NCI-H2196 (cell line): Measurements from ENCODE around the gene IRAK4.
A peak's percentile ranks its signal among the peaks of the same experiment; 100 is the strongest.

Experiments used
- DNase-seq: peaks from one replicate; lab custom pipeline; 2025; ENCODE audit not compliant: unreplicated experiment; lab: John Stamatoyannopoulos, UW

Gene IRAK4

DNA sequence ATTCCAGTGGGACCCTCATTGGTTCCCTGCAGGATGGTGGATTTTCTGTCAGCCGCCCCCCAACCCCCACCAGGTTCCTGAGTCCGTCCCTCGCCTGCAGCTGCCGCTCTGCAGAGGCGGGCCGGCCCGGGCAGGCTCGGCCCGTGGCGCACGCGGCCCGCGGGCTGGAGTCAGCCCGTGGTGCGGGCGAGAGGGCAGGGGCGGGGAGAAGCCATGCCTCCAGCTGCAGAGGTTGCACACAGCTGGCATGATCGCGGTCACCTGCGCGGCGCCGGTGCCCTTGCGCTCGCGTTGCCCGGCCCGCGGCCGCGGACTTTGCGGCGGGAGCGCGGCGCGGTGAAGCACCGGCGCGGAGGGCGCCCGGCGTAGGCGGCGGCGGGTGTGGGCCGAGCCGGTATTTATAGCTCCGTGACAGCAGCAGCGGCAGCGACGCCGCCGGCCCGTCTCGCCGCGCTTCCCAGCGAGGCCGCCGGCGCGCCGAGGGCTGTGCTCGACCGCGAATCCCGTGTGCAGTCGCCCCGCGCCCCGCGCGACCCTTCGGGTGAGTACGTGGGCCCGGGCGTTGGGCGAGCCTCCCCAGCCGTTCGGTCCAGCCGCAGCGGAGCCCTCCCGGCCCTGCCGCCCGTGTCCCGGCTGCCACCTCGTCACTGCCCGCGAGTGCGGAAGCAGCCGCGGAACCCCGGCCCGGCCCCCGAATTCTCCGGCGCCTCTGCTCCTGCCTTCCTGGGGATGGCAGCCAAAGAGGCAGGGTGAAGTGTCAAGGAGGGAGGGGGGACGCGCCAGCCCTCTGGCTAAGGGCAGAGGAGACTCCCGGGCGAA is 77.1 kb downstream of the IRAK4 start, which contains the start of gene TMEM117:
TMEM117 (plus strand) TSS at position 426 of the 819 bp plus-strand sequence.
- DNase-seq, result peak; percentile 51

DNA sequence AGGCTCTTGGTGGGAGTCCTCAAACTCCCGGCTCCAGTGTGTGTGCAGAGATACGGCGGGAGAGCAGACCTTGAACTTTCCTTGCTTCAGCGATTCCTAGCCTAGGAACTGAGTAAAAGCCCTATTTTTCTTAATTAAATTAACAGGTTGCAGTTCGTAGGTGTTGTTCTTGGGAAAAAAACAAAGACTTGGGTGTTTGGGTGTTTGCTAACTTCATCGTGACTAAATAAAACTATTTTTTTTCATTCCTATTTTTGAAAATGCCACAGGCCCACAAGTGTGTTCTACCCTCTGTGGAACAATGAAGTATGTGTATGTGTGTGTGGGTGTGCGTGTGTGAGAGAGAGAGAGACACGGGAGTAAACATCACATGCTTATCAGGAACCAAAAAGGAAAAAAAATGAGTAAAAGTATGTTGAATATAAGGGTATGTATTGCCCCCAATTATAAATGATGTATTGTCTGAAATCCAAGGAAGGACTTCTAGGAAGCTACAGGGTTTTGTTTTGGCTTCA is 77.8 kb downstream of the IRAK4 start:
- DNase-seq, result peak; percentile 7
